ENCODE measurements around the gene NOL11.

NOL11 gene

GRCh38 chr17:67717624-67718324 lies at the start of gene NOL11:
Gene NOL11 (plus strand): TSS chr17:67717936. CDS start chr17:67717948, 12 bp downstream.
- no peaks in the 10 kb centered on the region for H3K27me3 ChIP-seq (ENCODE audit: insufficient read depth, low read depth, severe bottlenecking)
- H3K9me3 ChIP-seq (ENCODE audit: severe bottlenecking), result peaks cover 8% of the 10 kb centered on the region
- TF ChIP-seq CTCF (IDR thresholded peaks at IDR 0.05; ENCODE audit: low read depth, low read length), result peak; percentile 97
- peak within 1 kb of the TSS; percentile 78 for H3K4me3 ChIP-seq (ENCODE audit: low read depth, low read length)
- peaks cover 36% of the 10 kb centered on the region for H3K36me3 ChIP-seq
- peak; percentile 100 for DNase-seq
- peak within 1 kb of the TSS; percentile 93 for H3K27ac ChIP-seq

DNA sequence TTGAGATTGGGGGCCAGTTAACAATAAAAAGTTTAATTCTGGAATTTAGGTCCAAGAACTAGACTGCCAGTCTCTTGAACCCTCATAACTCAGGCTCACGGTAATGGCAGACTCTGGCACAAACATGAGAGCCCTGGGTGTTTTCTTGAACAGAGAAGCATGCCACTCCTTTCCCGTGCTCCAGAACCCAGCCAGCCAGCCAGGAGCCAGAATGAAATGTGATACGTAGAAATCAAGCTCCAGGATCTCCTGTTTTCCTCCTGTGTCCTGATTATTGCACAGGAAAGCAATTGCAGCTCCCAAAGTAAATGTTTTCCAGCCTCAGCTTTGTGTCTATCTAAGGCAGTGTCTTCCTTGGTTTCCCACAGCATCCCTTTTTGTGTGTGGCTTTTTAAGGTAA lies 46.2 kb upstream of the NOL11 start:
- H3K4me3 ChIP-seq (ENCODE audit: low read depth, low read length), result no peak overlapping the region
- H3K9me3 ChIP-seq (ENCODE audit: severe bottlenecking), result peaks cover 3% of the 10 kb centered on the region
- H3K36me3 ChIP-seq, result no peaks in the 10 kb centered on the region; the same call in 1 of the 2 replicates
- H3K27me3 ChIP-seq (ENCODE audit: insufficient read depth, low read depth, severe bottlenecking), result no peaks in the 10 kb centered on the region
- no peak overlapping the region; the same call in 1 of the 2 replicates for H3K27ac ChIP-seq
- no peak for TF ChIP-seq CTCF (IDR thresholded peaks at IDR 0.05; ENCODE audit: low read depth, low read length)
- no peak for DNase-seq

DNA sequence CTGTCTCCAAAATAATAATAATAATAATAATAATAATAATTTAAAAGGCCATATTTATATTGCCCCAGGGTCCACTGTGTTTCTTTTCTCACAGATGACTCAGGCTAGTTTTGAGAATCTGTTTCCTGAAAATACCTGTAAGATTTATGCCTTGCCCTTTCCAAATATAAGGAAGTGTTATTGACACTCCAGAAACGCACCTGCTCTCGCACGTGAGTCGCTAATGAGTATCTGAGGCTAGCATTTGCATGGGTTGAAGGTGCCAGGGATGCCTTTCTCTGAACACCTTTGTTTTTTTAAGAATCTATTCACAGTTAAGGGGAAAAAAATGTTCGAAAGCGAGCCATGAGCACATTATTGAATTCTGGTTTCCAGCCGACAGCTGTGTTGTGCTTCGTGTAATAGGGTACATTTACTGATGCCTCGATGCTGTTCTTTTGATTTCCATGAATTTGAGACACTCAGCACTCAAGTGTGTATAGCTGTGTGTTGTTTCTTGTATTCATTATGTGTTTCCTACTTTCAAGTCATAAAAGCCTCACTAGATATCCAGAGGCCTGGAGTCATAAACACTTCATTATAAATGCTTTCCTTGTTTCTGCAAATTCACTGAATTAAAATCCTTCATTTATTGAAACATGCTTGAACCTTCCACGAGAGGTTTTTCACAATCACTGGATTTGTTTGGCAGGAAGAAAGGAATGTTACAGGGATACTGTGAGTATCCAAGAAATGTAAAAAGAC lies 45.0 kb upstream of the NOL11 start:
- Histone ChIP-seq H3K27ac (no peak overlapping the region), H3K36me3 (no peaks in the 10 kb centered on the region; the same call in 1 of the 2 replicates), H3K4me3 (ENCODE audit: low read depth, low read length) (no peak overlapping the region), H3K9me3 (ENCODE audit: severe bottlenecking) (peaks cover 3% of the 10 kb centered on the region), H3K27me3 (ENCODE audit: insufficient read depth, low read depth, severe bottlenecking) (no peaks in the 10 kb centered on the region)
- DNase-seq, result no peak
- TF ChIP-seq CTCF (IDR thresholded peaks at IDR 0.05; ENCODE audit: low read depth, low read length), result no peak

DNA sequence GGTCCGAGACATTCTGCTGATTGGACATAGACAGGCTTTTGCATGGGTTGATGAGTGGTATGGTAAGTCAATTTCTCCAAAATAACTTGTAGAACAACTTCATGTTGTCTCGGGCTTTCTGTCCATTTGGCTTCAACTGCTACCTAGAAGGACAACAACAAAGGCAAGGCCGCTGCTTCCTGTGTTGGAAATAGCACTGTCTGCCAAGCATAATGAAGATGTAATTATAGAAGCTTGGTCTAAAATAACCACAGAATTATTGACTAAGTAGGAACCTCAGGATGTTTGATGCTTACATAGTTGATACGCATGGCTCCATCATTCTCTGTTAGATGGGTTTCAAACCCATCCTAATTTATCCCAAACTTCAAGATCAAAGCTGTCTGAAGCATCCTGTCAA lies 42.3 kb upstream of the NOL11 start:
- no peak overlapping the region for H3K4me3 ChIP-seq (ENCODE audit: low read depth, low read length)
- no peak for TF ChIP-seq CTCF (IDR thresholded peaks at IDR 0.05; ENCODE audit: low read depth, low read length)
- no peaks in the 10 kb centered on the region; the same call in 1 of the 2 replicates for H3K36me3 ChIP-seq
- no peak for DNase-seq
- H3K9me3 ChIP-seq (ENCODE audit: severe bottlenecking), result no peaks in the 10 kb centered on the region
- H3K27me3 ChIP-seq (ENCODE audit: insufficient read depth, low read depth, severe bottlenecking), result no peaks in the 10 kb centered on the region
- no peak overlapping the region for H3K27ac ChIP-seq

GRCh38 chr17:67676305-67676704 lies 41.4 kb upstream of the NOL11 start:
- Histone ChIP-seq H3K27ac (no peak overlapping the region), H3K4me3 (ENCODE audit: low read depth, low read length) (no peak overlapping the region), H3K27me3 (ENCODE audit: insufficient read depth, low read depth, severe bottlenecking) (no peaks in the 10 kb centered on the region), H3K36me3 (no peaks in the 10 kb centered on the region; the same call in 1 of the 2 replicates), H3K9me3 (ENCODE audit: severe bottlenecking) (no peaks in the 10 kb centered on the region)
- TF ChIP-seq CTCF (IDR thresholded peaks at IDR 0.05; ENCODE audit: low read depth, low read length), result no peak
- no peak for DNase-seq
